GM23338 (cell line): Measurements from ENCODE around the gene PHKA2. TPM values are rescaled to one million over a fixed set of nuclear protein-coding genes. Genes with fewer than 3 reads are reported as not detected.

Experiments used
- ATAC-seq: fragments of 200-7000 bp; cut with Tn5 transposase; 3 replicates; pipeline ENCODE4 v1.9.1; 2020
- DNase-seq: peaks from one replicate; pipeline ENCODE4 v3.0.0-alpha.2; 2015; ENCODE audit warnings: low spot score
- H2AFZ ChIP-seq: fragments of 200-600 bp; sonication (generic); 2 replicates; pipeline ENCODE4 v1.8.0; 2016; ENCODE audit warnings: antibody characterized with exemption, mild to moderate bottlenecking, moderate library complexity
- H3F3A ChIP-seq: fragments of 200-600 bp; sonication (generic); replicated peaks from 2 replicates; pipeline ENCODE4 v1.8.0; 2017; ENCODE audit warnings: antibody characterized with exemption, mixed run types, low read depth
- H3K27ac ChIP-seq: fragments of 200-600 bp; sonication (generic); 2 replicates; pipeline ENCODE4 v1.6.1; 2016; ENCODE audit warnings: low read depth
- H3K27me3 ChIP-seq: fragments of 200-600 bp; sonication (generic); 2 replicates; pipeline ENCODE4 v1.8.0; 2016; ENCODE audit warnings: mild to moderate bottlenecking, mixed run types, moderate library complexity; ENCODE audit not compliant: insufficient read depth
- H3K36me3 ChIP-seq: fragments of 200-600 bp; sonication (generic); 2 replicates; pipeline ENCODE4 v1.8.0; 2016; ENCODE audit warnings: mild to moderate bottlenecking; ENCODE audit not compliant: insufficient read depth
- H3K4me1 ChIP-seq: fragments of 200-600 bp; sonication (generic); 2 replicates; pipeline ENCODE4 v1.8.0; 2016; ENCODE audit warnings: mild to moderate bottlenecking, moderate library complexity; ENCODE audit not compliant: insufficient read depth
- H3K4me2 ChIP-seq: fragments of 200-600 bp; sonication (generic); 2 replicates; pipeline ENCODE4 v1.7.1; 2017; ENCODE audit warnings: mixed run types
- H3K4me3 ChIP-seq: fragments of 200-600 bp; sonication (generic); 2 replicates; pipeline ENCODE4 v1.6.1; 2016; ENCODE audit warnings: mixed run types
- H3K79me2 ChIP-seq: fragments of 200-600 bp; sonication (generic); replicated peaks from 2 replicates; pipeline ENCODE4 v1.8.0; 2017; ENCODE audit warnings: mild to moderate bottlenecking; ENCODE audit not compliant: insufficient read depth
- H3K9me2 ChIP-seq: fragments of 200-600 bp; sonication (generic); 2 replicates; pipeline ENCODE4 v1.8.0; 2017; ENCODE audit not compliant: insufficient read depth
- H4K20me1 ChIP-seq: fragments of 200-600 bp; sonication (generic); replicated peaks from 2 replicates; pipeline ENCODE4 v1.8.0; 2017; ENCODE audit warnings: mild to moderate bottlenecking; ENCODE audit not compliant: insufficient read depth
- H3K27ac Mint-ChIP-seq: 2 replicates; pipeline ENCODE4 v1.8.0; 2020; ENCODE audit warnings: inconsistent platforms, mild to moderate bottlenecking, moderate library complexity, mixed read lengths
- H3K27me3 Mint-ChIP-seq: 3 replicates; pipeline ENCODE4 v1.8.0; 2022; ENCODE audit warnings: low read depth, mild to moderate bottlenecking, moderate library complexity, mixed read lengths, inconsistent platforms; ENCODE audit not compliant: insufficient read depth, poor library complexity
- H3K36me3 Mint-ChIP-seq: 3 replicates; pipeline ENCODE4 v1.8.0; 2021; ENCODE audit warnings: low read depth, mild to moderate bottlenecking, inconsistent platforms, moderate library complexity, mixed read lengths
- H3K4me1 Mint-ChIP-seq: 3 replicates; pipeline ENCODE4 v1.8.0; 2020; ENCODE audit warnings: mild to moderate bottlenecking, inconsistent platforms, mixed read lengths
- H3K4me3 Mint-ChIP-seq: 3 replicates; pipeline ENCODE4 v1.8.0; 2021; ENCODE audit warnings: moderate library complexity, mild to moderate bottlenecking, inconsistent platforms, mixed read lengths
- H3K9me3 Mint-ChIP-seq: 3 replicates; pipeline ENCODE4 v1.8.0; 2020; ENCODE audit warnings: moderate library complexity, mild to moderate bottlenecking, inconsistent platforms, mixed read lengths
- CREB1 ChIP-seq: fragments of 250-450 bp; sonication (Bioruptor Pico); IDR thresholded peaks from 2 replicates; pipeline ENCODE4 v1.5.0; 2020; ENCODE audit warnings: low read depth, mild to moderate bottlenecking, moderate library complexity
- CTCF ChIP-seq, 2 experiments: fragments of 200-600 bp in 1 of 2; sonication (generic) in 1 of 2; conservative IDR thresholded peaks; 2 replicates each; pipeline versions ENCODE4 v1.5.1 to v1.6.1; 2016 to 2017; ENCODE audit warnings: antibody characterized with exemption in 2 of 2, low read depth in 2 of 2, mild to moderate bottlenecking in 2 of 2, moderate library complexity in 1 of 2
- ETS1 ChIP-seq: IDR thresholded peaks from 2 replicates; pipeline ENCODE4 v1.6.1; 2016; ENCODE audit warnings: antibody characterized with exemption
- EZH2 ChIP-seq: fragments of 200-600 bp; sonication (generic); IDR thresholded peaks from one replicate; pipeline ENCODE4 v1.8.0; 2017; ENCODE audit warnings: antibody characterized with exemption, mild to moderate bottlenecking, low read depth; ENCODE audit not compliant: unreplicated experiment
- EZH2phosphoT487 ChIP-seq: fragments of 200-600 bp; sonication (generic); IDR thresholded peaks from one replicate; pipeline ENCODE4 v1.8.1; 2018; ENCODE audit warnings: antibody characterized with exemption; ENCODE audit not compliant: unreplicated experiment
- JUNB ChIP-seq: IDR thresholded peaks from one replicate; pipeline ENCODE4 v1.6.1; 2016; ENCODE audit warnings: antibody characterized with exemption; ENCODE audit not compliant: unreplicated experiment
- NANOG ChIP-seq: IDR thresholded peaks from 2 replicates; pipeline ENCODE4 v1.6.1; 2016; ENCODE audit warnings: antibody characterized with exemption, borderline replicate concordance
- POLR2AphosphoS5 ChIP-seq: IDR thresholded peaks from 2 replicates; pipeline ENCODE4 v1.6.1; 2016; ENCODE audit warnings: antibody characterized with exemption, low read depth
- STAT1 ChIP-seq: IDR thresholded peaks from one replicate; pipeline ENCODE4 v1.6.1; 2016; ENCODE audit warnings: antibody characterized with exemption; ENCODE audit not compliant: unreplicated experiment
- ZNF114 ChIP-seq: fragments of 250-450 bp; sonication (Bioruptor Pico); IDR thresholded peaks from 2 replicates; pipeline ENCODE4 v1.5.0; 2020; ENCODE audit warnings: mild to moderate bottlenecking, moderate library complexity
- ZNF331 ChIP-seq: fragments of 250-450 bp; sonication (Bioruptor Pico); IDR thresholded peaks from 2 replicates; pipeline ENCODE4 v1.5.0; 2020; ENCODE audit warnings: low read depth, mild to moderate bottlenecking, moderate library complexity
- ZNF462 ChIP-seq: fragments of 250-450 bp; sonication (Bioruptor Pico); IDR thresholded peaks from 2 replicates; pipeline ENCODE4 v1.5.0; 2020; ENCODE audit warnings: mild to moderate bottlenecking, moderate library complexity
- polyA plus RNA-seq: library from polyadenylated mRNA; unstranded; fragments of >200 nt; fragmentation: Nextera tagmentation; extraction: Ambion mirVana; gene quantifications from 2 replicates; pipeline ENCODE4 v1.2.1, GENCODE V29; 2016
- total RNA-seq: library from RNA; depleted of rRNA; stranded (reverse); fragments of >200 nt; shearing (Covaris generic); gene quantifications from 2 replicates; pipeline ENCODE4 v1.2.3, GENCODE V29; 2014
- TF ChIP-seq, protein P1 (sequence below): IDR thresholded peaks from one replicate; pipeline ENCODE4 v1.6.1; 2018; ENCODE audit warnings: antibody characterized with exemption; ENCODE audit not compliant: unreplicated experiment

Gene PHKA2
- total and polyA plus RNA-seq, 2 experiments from 2014 or later, result 8.0 to 23.9 TPM

DNA sequence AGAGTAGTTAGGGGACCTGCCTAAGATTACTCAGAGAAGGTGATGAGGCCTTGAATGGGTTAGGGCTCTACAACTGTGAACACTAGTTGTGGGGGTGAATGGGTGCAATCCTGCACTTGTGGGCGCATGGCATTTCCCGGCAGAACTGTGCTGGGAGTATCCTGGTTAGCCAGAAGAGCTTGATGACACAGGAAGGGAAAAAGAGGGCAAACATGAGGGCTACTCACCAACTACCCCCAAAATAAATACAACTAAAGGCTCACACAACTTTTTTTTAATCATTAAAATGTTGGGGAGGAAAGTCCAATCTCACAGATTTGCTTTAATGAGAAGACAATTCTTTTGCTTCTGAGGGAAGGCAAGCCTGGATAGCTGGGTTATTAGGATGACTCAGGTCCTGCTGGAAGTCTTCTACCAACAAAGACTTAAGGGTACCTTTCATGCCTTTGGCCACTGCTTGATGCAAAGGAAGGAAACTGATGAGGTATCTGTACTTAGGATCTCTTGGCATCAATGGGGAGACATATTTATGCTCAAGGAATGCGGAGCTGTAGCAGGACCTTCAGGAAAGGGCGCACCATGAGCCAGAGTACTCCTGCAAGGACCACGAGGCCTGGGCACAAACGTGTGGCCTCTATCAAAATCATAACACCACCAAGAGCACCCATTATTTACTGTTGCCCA is 2.6 kb downstream of the PHKA2 start:
- ATAC-seq, result no peak
- DNase-seq, result no peak
- H4K20me1 ChIP-seq, result peaks cover 5% of the 10 kb centered on the region; the same call in 1 of the 2 replicates
- H2AFZ ChIP-seq, result no peak overlapping the region
- no peak for TF ChIP-seq ETS1
- no peak for TF ChIP-seq JUNB
- TF ChIP-seq NANOG, result no peak
- TF ChIP-seq ZNF331 (CRISPR knock-in tag), result no peak
- no peak for TF ChIP-seq EZH2
- no peak for TF ChIP-seq STAT1
- TF ChIP-seq CREB1, result no peak
- no peak for TF ChIP-seq POLR2AphosphoS5
- no peak for TF ChIP-seq ZNF462 (CRISPR knock-in tag)
- TF ChIP-seq CTCF (conservative IDR thresholded peaks at IDR 0.05; ENCODE audit: low read depth in 2 of 2), result no peak
- no peak for TF ChIP-seq ZNF114 (CRISPR knock-in tag)
- TF ChIP-seq, protein P1, sequence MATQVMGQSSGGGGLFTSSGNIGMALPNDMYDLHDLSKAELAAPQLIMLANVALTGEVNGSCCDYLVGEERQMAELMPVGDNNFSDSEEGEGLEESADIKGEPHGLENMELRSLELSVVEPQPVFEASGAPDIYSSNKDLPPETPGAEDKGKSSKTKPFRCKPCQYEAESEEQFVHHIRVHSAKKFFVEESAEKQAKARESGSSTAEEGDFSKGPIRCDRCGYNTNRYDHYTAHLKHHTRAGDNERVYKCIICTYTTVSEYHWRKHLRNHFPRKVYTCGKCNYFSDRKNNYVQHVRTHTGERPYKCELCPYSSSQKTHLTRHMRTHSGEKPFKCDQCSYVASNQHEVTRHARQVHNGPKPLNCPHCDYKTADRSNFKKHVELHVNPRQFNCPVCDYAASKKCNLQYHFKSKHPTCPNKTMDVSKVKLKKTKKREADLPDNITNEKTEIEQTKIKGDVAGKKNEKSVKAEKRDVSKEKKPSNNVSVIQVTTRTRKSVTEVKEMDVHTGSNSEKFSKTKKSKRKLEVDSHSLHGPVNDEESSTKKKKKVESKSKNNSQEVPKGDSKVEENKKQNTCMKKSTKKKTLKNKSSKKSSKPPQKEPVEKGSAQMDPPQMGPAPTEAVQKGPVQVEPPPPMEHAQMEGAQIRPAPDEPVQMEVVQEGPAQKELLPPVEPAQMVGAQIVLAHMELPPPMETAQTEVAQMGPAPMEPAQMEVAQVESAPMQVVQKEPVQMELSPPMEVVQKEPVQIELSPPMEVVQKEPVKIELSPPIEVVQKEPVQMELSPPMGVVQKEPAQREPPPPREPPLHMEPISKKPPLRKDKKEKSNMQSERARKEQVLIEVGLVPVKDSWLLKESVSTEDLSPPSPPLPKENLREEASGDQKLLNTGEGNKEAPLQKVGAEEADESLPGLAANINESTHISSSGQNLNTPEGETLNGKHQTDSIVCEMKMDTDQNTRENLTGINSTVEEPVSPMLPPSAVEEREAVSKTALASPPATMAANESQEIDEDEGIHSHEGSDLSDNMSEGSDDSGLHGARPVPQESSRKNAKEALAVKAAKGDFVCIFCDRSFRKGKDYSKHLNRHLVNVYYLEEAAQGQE, result no peak
- TF ChIP-seq EZH2phosphoT487, result no peak
- H3K9me3 Mint-ChIP-seq, result no peaks in the 10 kb centered on the region
- peaks cover 35% of the 10 kb centered on the region for H3K79me2 ChIP-seq
- H3K4me1 Mint-ChIP-seq, result peaks cover 8% of the 10 kb centered on the region
- H3K4me1 ChIP-seq, result no peaks in the 10 kb centered on the region
- H3K4me3 Mint-ChIP-seq, result no peak overlapping the region
- H3K27me3 ChIP-seq, result no peaks in the 10 kb centered on the region
- H3K27ac ChIP-seq, result no peak overlapping the region
- H3K27ac Mint-ChIP-seq, result no peak overlapping the region
- no peak overlapping the region for H3K4me2 ChIP-seq
- H3K9me2 ChIP-seq, result no peaks in the 10 kb centered on the region
- no peaks in the 10 kb centered on the region for H3K27me3 Mint-ChIP-seq
- H3K4me3 ChIP-seq, result no peak overlapping the region
- no peaks in the 10 kb centered on the region for H3F3A ChIP-seq
- no peaks in the 10 kb centered on the region for H3K36me3 ChIP-seq
- no peaks in the 10 kb centered on the region; the same call in 2 of the 3 replicates for H3K36me3 Mint-ChIP-seq
